ENCODE data around the gene SLC39A1. TPM values are rescaled to one million over a fixed set of nuclear protein-coding genes. Genes with fewer than 3 reads are reported as not detected.

Gene SLC39A1

Small RNA genes lying within 50 kb of the gene (microRNA-seq; reads per million reads assigned to microRNA genes)
- gene MIR6737, result not detected

Data from HL-60 (cell line).